Ovary (tissue), 9 donors: ENCODE results near the gene TSSK2. TPM values are rescaled to one million over a fixed set of nuclear protein-coding genes. Genes with fewer than 3 reads are reported as not detected.

Experiments used
- DNase-seq, 5 donors: peaks; one replicate each; pipeline ENCODE4 v3.0.0-alpha.2; 2019 to 2020
- H3K27ac ChIP-seq, 2 donors: fragments of 200-600 bp; one replicate each; pipeline versions ENCODE4 v1.5.1 to v1.8.0; 2019 to 2022
- H3K27me3 ChIP-seq: fragments of 200-600 bp; one replicate; pipeline ENCODE4 v1.8.0; 2022
- H3K36me3 ChIP-seq: fragments of 200-600 bp; sonication (generic); one replicate; pipeline ENCODE4 v1.5.1; 2019
- H3K4me1 ChIP-seq: one replicate; pipeline ENCODE4 v1.8.1; 2013; ENCODE audit warnings: mild to moderate bottlenecking, moderate library complexity; ENCODE audit not compliant: insufficient read depth
- H3K4me3 ChIP-seq: fragments of 200-600 bp; sonication (generic); one replicate; pipeline ENCODE4 v1.5.1; 2017
- H3K9me3 ChIP-seq, 2 donors: fragments of 200-600 bp in 1 of 2; sonication (generic) in 1 of 2; one replicate each; pipeline versions ENCODE4 v1.5.1 to v1.8.1; 2013 to 2019; ENCODE audit warnings: mild to moderate bottlenecking in 1 of 2, moderate library complexity in 1 of 2
- CTCF ChIP-seq, 3 donors: fragments of 450-650 bp in 2 of 3; fragments of 200-600 bp in 1 of 3; IDR thresholded peaks; one replicate each; pipeline versions ENCODE4 v1.5.1 to v1.8.0; 2016 to 2022; ENCODE audit warnings: antibody characterized with exemption in 3 of 3, mild to moderate bottlenecking in 1 of 3
- EP300 ChIP-seq: sonication (generic); formaldehyde crosslinking; IDR thresholded peaks from one replicate; pipeline ENCODE4 v1.6.1; 2017; ENCODE audit warnings: antibody characterized with exemption
- POLR2A ChIP-seq: fragments of 450-650 bp; IDR thresholded peaks from one replicate; pipeline ENCODE4 v1.6.1; 2017; ENCODE audit warnings: antibody characterized with exemption, mild to moderate bottlenecking, moderate library complexity
- WGBS, 3 donors: extraction: QIAGEN DNeasy Blood & Tissue Kit in 1 of 3; methylation state at CpG; one replicate each; pipeline versions ENCODE4 v1.1.5 to v1.1.7; 2013 to 2017; 5-methylcytosine and 5-hydroxymethylcytosine counted together
- intact Hi-C, 4 donors: fragments of 100-400 bp; cut with DNase I; formaldehyde crosslinking; loops; one replicate each; pipeline versions ENCODE4 v1.11.0 to v1.15.1; 2022 to 2023
- polyA plus RNA-seq, 2 donors: library from polyadenylated mRNA; stranded (reverse); fragments of 200-250 nt in 1 of 2; fragments of 350-450 nt in 1 of 2; fragmentation: Illumina TruSeq in 1 of 2; extraction: RNeasy Lipid Tissue Mini Kit (QIAGEN cat#74804) in 1 of 2; gene quantifications; one replicate each; pipeline ENCODE4 v1.2.3, GENCODE V29; 2013 to 2014
- total RNA-seq, 7 donors: library from RNA; depleted of rRNA in 2 of 7; stranded (reverse); fragments of >200 nt in 2 of 7; fragmentation: NEBNext Ultra II Directional in 3 of 7; extraction: Animal tissue kit (Norgen Biotek cat#: 25700) in 3 of 7; gene quantifications; one replicate each; pipeline versions ENCODE4 v1.1.0 to v1.2.4, GENCODE V29; 2016 to 2023
- donor health status: DM: no; HTN: no; CAD: no; lungs with moderate emphysema.
- donor health status: DM: no; HTN: no; CAD: no.
- donor health status: Bipolar disorder and iron deficiency.
- donor health status: DM: yes; HTN: yes; CAD: no.
- donor health status: DM: no; HTN: no; CAD: no.
- donor health status: DM: yes; HTN: yes; CAD: no.

TSSK2 gene
- total and polyA plus RNA-seq, 9 donors, result 0.05 TPM; not detected in 8

- no peak overlapping the region for H3K4me3 ChIP-seq
- no peak for DNase-seq
- WGBS, 3 donors, result 78 to 91% (median 80%) methylated on average over 4 of the region's 4 CpGs
- H3K27ac ChIP-seq, result no peak overlapping the region
- no peaks in the 10 kb centered on the region for H3K27me3 ChIP-seq
- H3K9me3 ChIP-seq, result no peaks in the 10 kb centered on the region
- intact Hi-C loops, result no loop called here
- H3K36me3 ChIP-seq, result no peaks in the 10 kb centered on the region
- H3K4me1 ChIP-seq, result peaks cover 12% of the 10 kb centered on the region
- TF ChIP-seq CTCF (IDR thresholded peaks at IDR 0.05) (no peak), EP300 (no peak), POLR2A (no peak)
Measured at GRCh38 chr22:19124377-19124776, 6.7 kb upstream of the TSSK2 start.

- no peak for TF ChIP-seq EP300
- TF ChIP-seq CTCF (IDR thresholded peaks at IDR 0.05), result no peak
- no peak for TF ChIP-seq POLR2A
- H3K9me3 ChIP-seq, result no peaks in the 10 kb centered on the region
- intact Hi-C loops, result no loop called here
- peaks cover 11% of the 10 kb centered on the region for H3K4me1 ChIP-seq
- no peak overlapping the region for H3K4me3 ChIP-seq
- H3K27me3 ChIP-seq, result no peaks in the 10 kb centered on the region
- no peaks in the 10 kb centered on the region for H3K36me3 ChIP-seq
- 91 to 98% (median 92%) methylated on average over 11 of the region's 11 CpGs for WGBS, 3 donors
- no peak for DNase-seq
- H3K27ac ChIP-seq, result no peak overlapping the region
Measured at GRCh38 chr22:19125011-19125410, 6.1 kb upstream of the TSSK2 start.

GRCh38 chr22:19125474-19126308, 5.4 kb upstream of the TSSK2 start:
- H3K27me3 ChIP-seq, result no peaks in the 10 kb centered on the region
- TF ChIP-seq EP300 (no peak), POLR2A (no peak), CTCF (IDR thresholded peaks at IDR 0.05) (no peak)
- peaks cover 6% of the 10 kb centered on the region for H3K4me1 ChIP-seq
- no peak for DNase-seq
- no peak overlapping the region for H3K4me3 ChIP-seq
- no peaks in the 10 kb centered on the region for H3K36me3 ChIP-seq
- WGBS, 3 donors, result 78 to 84% (median 82%) methylated on average over 20 to 21 of the region's 21 CpGs
- H3K9me3 ChIP-seq, result no peaks in the 10 kb centered on the region
- H3K27ac ChIP-seq, result no peak overlapping the region
- intact Hi-C loops, result no loop called here

GRCh38 chr22:19126309-19127273, 4.5 kb upstream of the TSSK2 start:
- Histone ChIP-seq H3K27me3 (no peaks in the 10 kb centered on the region), H3K4me1 (peaks cover 4% of the 10 kb centered on the region), H3K4me3 (no peak overlapping the region), H3K9me3 (no peaks in the 10 kb centered on the region), H3K36me3 (no peaks in the 10 kb centered on the region), H3K27ac (no peak overlapping the region)
- intact Hi-C loops, result no loop called here
- 83 to 86% (median 85%) methylated on average over 19 of the region's 19 CpGs for WGBS, 3 donors
- no peak for TF ChIP-seq EP300
- TF ChIP-seq POLR2A, result no peak
- TF ChIP-seq CTCF (IDR thresholded peaks at IDR 0.05), result no peak
- no peak for DNase-seq
